Endothelial cell of umbilical vein (primary cell): Measurements from ENCODE around the gene DENND1C. TPM values are rescaled to one million over a fixed set of nuclear protein-coding genes. Genes with fewer than 3 reads are reported as not detected.

Experiments
- BruUV-seq: library from RNA; stranded (reverse); fragments of 400-500 nt; replicated peaks from 2 replicates; lab custom pipeline; 2021; lab: Mats Ljungman, UMichigan
- CTCF ChIA-PET: fragments of 300-600, 350-600 bp; sonication (Branson Sonifier 250); formaldehyde crosslinking; loops from one replicate; lab custom pipeline; 2021; ENCODE audit warnings: antibody characterized with exemption, inconsistent platforms; lab: Charles Lee
- POLR2A ChIA-PET: fragments of 300-600, 350-600 bp; sonication (Branson Sonifier 250); formaldehyde crosslinking; loops from one replicate; lab custom pipeline; 2021; ENCODE audit warnings: antibody characterized with exemption, inconsistent platforms; lab: Charles Lee
- DNase-seq: peaks from one replicate; pipeline ENCODE4 v3.0.0-alpha.2; 2011; ENCODE audit warnings: low read depth, low spot score
- FAIRE-seq: peaks from 2 replicates; lab custom pipeline; 2011; peaks lifted over from hg19 to GRCh38; lab: Jason Lieb, UNC
- H2AFZ ChIP-seq: 2 replicates; pipeline ENCODE4 v1.6.0; 2012; ENCODE audit warnings: low read depth, low read length, control low read depth, inconsistent platforms
- H3K27ac ChIP-seq: 2 replicates; pipeline ENCODE4 v1.5.1; 2011; ENCODE audit warnings: low read depth, mild to moderate bottlenecking, control low read depth, low read length, moderate library complexity; ENCODE audit not compliant: insufficient read depth
- H3K27me3 ChIP-seq, 2 experiments: 2 replicates each; pipeline versions ENCODE4 v1.6.0 to v1.6.1; 2011; ENCODE audit warnings: low read length in 2 of 2, mixed read lengths in 1 of 2; ENCODE audit not compliant: control insufficient read depth in 2 of 2, insufficient read depth in 2 of 2
- H3K36me3 ChIP-seq, 2 experiments: 2 replicates in 1 of 2; 3 replicates in 1 of 2; pipeline ENCODE4 v1.5.1; 2011; ENCODE audit warnings: low read length in 2 of 2, mild to moderate bottlenecking in 1 of 2, moderate library complexity in 1 of 2; ENCODE audit not compliant: control insufficient read depth in 2 of 2, insufficient read depth in 2 of 2; ENCODE audit errors: extremely low read depth in 1 of 2
- H3K4me1 ChIP-seq: 3 replicates; pipeline ENCODE4 v1.5.1; 2011; ENCODE audit warnings: mild to moderate bottlenecking, low read length; ENCODE audit not compliant: control insufficient read depth, insufficient read depth; ENCODE audit errors: extremely low read depth
- H3K4me2 ChIP-seq: 2 replicates; pipeline ENCODE4 v1.6.1; 2011; ENCODE audit warnings: low read length, control low read depth, mixed read lengths; ENCODE audit not compliant: insufficient read depth
- H3K4me3 ChIP-seq, 3 experiments: fragments of 200-600 bp in 1 of 3; sonication (generic), shearing (Covaris generic) in 1 of 3; replicated peaks in 1 of 3; 2 replicates each; pipeline ENCODE4 v1.5.1; 2011 to 2016; ENCODE audit warnings: control low read depth in 3 of 3, low read length in 3 of 3, mild to moderate bottlenecking in 2 of 3, inconsistent platforms in 1 of 3, low read depth in 1 of 3, moderate library complexity in 1 of 3; ENCODE audit not compliant: insufficient read depth in 1 of 3
- H3K79me2 ChIP-seq: 2 replicates; pipeline ENCODE4 v1.6.0; 2012; ENCODE audit warnings: low read length, inconsistent platforms; ENCODE audit not compliant: control insufficient read depth, insufficient read depth
- H3K9ac ChIP-seq: replicated peaks from 2 replicates; pipeline ENCODE3; 2011; ENCODE audit warnings: low read length, control low read depth; ENCODE audit not compliant: insufficient read depth; ENCODE audit errors: extremely low read depth
- H3K9me1 ChIP-seq: replicated peaks from 3 replicates; pipeline ENCODE4 v1.6.0; 2011; ENCODE audit warnings: mild to moderate bottlenecking, low read length; ENCODE audit not compliant: control insufficient read depth, insufficient read depth; ENCODE audit errors: extremely low read depth
- H3K9me3 ChIP-seq: replicated peaks from 2 replicates; pipeline ENCODE4 v1.5.1; 2012; ENCODE audit warnings: low read length, inconsistent platforms; ENCODE audit not compliant: control insufficient read depth, insufficient read depth
- H4K20me1 ChIP-seq: replicated peaks from 2 replicates; pipeline ENCODE3; 2011; ENCODE audit warnings: mild to moderate bottlenecking, low read length; ENCODE audit not compliant: control insufficient read depth, insufficient read depth; ENCODE audit errors: extremely low read depth
- CTCF ChIP-seq, 2 donors: IDR thresholded peaks; 1 replicate in 1 of 2; 2 replicates in 1 of 2; pipeline ENCODE4 v1.5.1; 2011; ENCODE audit warnings: low read length in 2 of 2, mild to moderate bottlenecking in 2 of 2, moderate library complexity in 2 of 2, control low read depth in 1 of 2, inconsistent platforms in 1 of 2, low read depth in 1 of 2; ENCODE audit not compliant: insufficient read depth in 1 of 2; ENCODE audit errors: extremely low read depth in 1 of 2
- EZH2 ChIP-seq: IDR thresholded peaks from 2 replicates; pipeline ENCODE4 v1.6.1; 2012; ENCODE audit warnings: borderline replicate concordance, low read depth, mild to moderate bottlenecking, moderate library complexity, low read length, inconsistent platforms; ENCODE audit not compliant: severe bottlenecking
- FOS ChIP-seq: IDR thresholded peaks from 2 replicates; pipeline ENCODE4 v1.6.1; 2011; ENCODE audit warnings: mild to moderate bottlenecking, low read length, moderate library complexity, borderline replicate concordance; ENCODE audit not compliant: insufficient read depth
- GATA2 ChIP-seq: IDR thresholded peaks from 2 replicates; pipeline ENCODE4 v1.7.0; 2011; ENCODE audit warnings: low read depth, mild to moderate bottlenecking, moderate library complexity, mixed read lengths, low read length; ENCODE audit not compliant: insufficient read length, insufficient read depth
- JUN ChIP-seq: IDR thresholded peaks from 2 replicates; pipeline ENCODE4 v1.6.1; 2011; ENCODE audit warnings: borderline replicate concordance, low read depth; ENCODE audit not compliant: insufficient read length, insufficient read depth
- MAX ChIP-seq: IDR thresholded peaks from 2 replicates; pipeline ENCODE4 v1.6.1; 2011; ENCODE audit not compliant: insufficient read depth, insufficient read length
- MYC ChIP-seq: IDR thresholded peaks from one replicate; pipeline ENCODE4 v1.6.1; 2011; ENCODE audit warnings: mild to moderate bottlenecking, low read depth, low read length
- POLR2A ChIP-seq: IDR thresholded peaks from 2 replicates; pipeline ENCODE4 v1.6.1; 2012; ENCODE audit warnings: low read depth, mild to moderate bottlenecking, control low read depth, low read length
- POLR2AphosphoS5 ChIP-seq: IDR thresholded peaks from 2 replicates; pipeline ENCODE4 v1.6.1; 2012; ENCODE audit warnings: low read depth, mild to moderate bottlenecking, control low read depth, low read length, moderate library complexity; ENCODE audit not compliant: insufficient read depth
- dilution Hi-C: fragments of 300-500 bp; cut with MboI; formaldehyde crosslinking; loops from one replicate; pipeline ENCODE4 v1.15.0; 2019; ENCODE audit warnings: low sequenced_read_pairs; ENCODE audit not compliant: extremely low pct_ligation_motif_present
- intact Hi-C: fragments of 100-400 bp; cut with micrococcal nuclease; formaldehyde crosslinking; loops from one replicate; pipeline ENCODE4 v1.10.0; 2022
- polyA plus RNA-seq, 4 experiments: library from polyadenylated mRNA; depleted of rRNA in 3 of 4; stranded (reverse) in 3 of 4; unstranded in 1 of 4; fragments of >200 nt; gene quantifications; 2 replicates each; pipeline versions ENCODE4 v1.2.1 to v1.2.3, GENCODE V29; 2011 to 2012; ENCODE audit warnings: missing spikeins in 1 of 4
- total RNA-seq: library from RNA; stranded (reverse); gene quantifications from 2 replicates; pipeline ENCODE4 v1.2.3, GENCODE V29; 2021

The DENND1C gene
- total and polyA plus RNA-seq, 2 donors (not counting 3 experiments of a cell fraction or from before 2014, with no cell fraction given), result not detected

- no TSS peak for BruUV-seq
- intact Hi-C loops (no loop called here), dilution Hi-C loops (no loop called here)
- H3K27me3 ChIP-seq, result peaks cover 16 to 24% of the 10 kb centered on the region in 2 experiments
- FAIRE-seq (no peak), DNase-seq (no peak)
- H3K4me2 ChIP-seq, result no peak overlapping the region
- no peak overlapping the region for H3K4me3 ChIP-seq
- no peaks in the 10 kb centered on the region for H3K9me3 ChIP-seq
- H3K9ac ChIP-seq, result no peak overlapping the region
- no peaks in the 10 kb centered on the region for H3K79me2 ChIP-seq
- H3K27ac ChIP-seq, result no peak overlapping the region
- TF ChIP-seq MAX (no peak), MYC (no peak), EZH2 (no peak), JUN (no peak), POLR2A (no peak), GATA2 (no peak), CTCF (IDR thresholded peaks at IDR 0.05; ENCODE audit: extremely low read depth in 1 of 2, insufficient read depth in 1 of 2, low read depth in 1 of 2, low read length in 2 of 2) (no peak), POLR2AphosphoS5 (no peak), FOS (no peak)
- no peaks in the 10 kb centered on the region for H3K4me1 ChIP-seq
- ChIA-PET POLR2A (no interaction called here), CTCF (interaction anchor here (1.0 to 2.1 kb wide), 2 partner anchors 16 to 135 kb away, joined by 3 to 7 read pairs; partner anchors contain the start of gene DENND1C)
- H3K9me1 ChIP-seq, result no peaks in the 10 kb centered on the region
- H2AFZ ChIP-seq, result no peak overlapping the region
- no peaks in the 10 kb centered on the region for H3K36me3 ChIP-seq
- no peaks in the 10 kb centered on the region for H4K20me1 ChIP-seq
These were observed 16.9 kb upstream of the DENND1C start for GRCh38 chr19:6498294-6499036.
